Left colon (tissue), 2 donors: ENCODE results near the gene SFT2D1. TPM values are rescaled to one million over a fixed set of nuclear protein-coding genes. Genes with fewer than 3 reads are reported as not detected.

Source experiments
- total RNA-seq, 2 donors: library from RNA; stranded (reverse); fragmentation: NEBNext Ultra II Directional; extraction: Animal tissue kit (Norgen Biotek cat#: 25700); gene quantifications; one replicate each; pipeline ENCODE4 v1.2.1, GENCODE V29; 2021
- donor health status: DM: no; HTN: no; CAD: no.
- donor health status: DM: yes; HTN: yes; CAD: no.

The SFT2D1 gene
- total RNA-seq, 2 donors from 2014 or later = 57.7 to 64.7 TPM

Other genes with a start within 250 kb of the SFT2D1 start
- gene TBXT, start 174.7 kb downstream of the SFT2D1 start, total RNA-seq = not detected
- not detected for gene PRR18, start 34.2 kb downstream of the SFT2D1 start, total RNA-seq
- gene MPC1, start 40.4 kb upstream of the SFT2D1 start, total RNA-seq = 100 to 1,000 TPM; 124 to 152 TPM
- gene RAMACL, start 244.1 kb upstream of the SFT2D1 start, total RNA-seq = 1 to 10 TPM in 1 of 2 donors, under 1 TPM in 1; 0.81 to 1.1 TPM